Measurements from ENCODE around the gene AP3S2. TPM values are rescaled to one million over a fixed set of nuclear protein-coding genes. Genes with fewer than 3 reads are reported as not detected.
A peak's percentile ranks its signal among the peaks of the same experiment; 100 is the strongest.

Gene AP3S2
- total RNA-seq, 1 experiment from 2014 or later: 23.3 TPM

DNA sequence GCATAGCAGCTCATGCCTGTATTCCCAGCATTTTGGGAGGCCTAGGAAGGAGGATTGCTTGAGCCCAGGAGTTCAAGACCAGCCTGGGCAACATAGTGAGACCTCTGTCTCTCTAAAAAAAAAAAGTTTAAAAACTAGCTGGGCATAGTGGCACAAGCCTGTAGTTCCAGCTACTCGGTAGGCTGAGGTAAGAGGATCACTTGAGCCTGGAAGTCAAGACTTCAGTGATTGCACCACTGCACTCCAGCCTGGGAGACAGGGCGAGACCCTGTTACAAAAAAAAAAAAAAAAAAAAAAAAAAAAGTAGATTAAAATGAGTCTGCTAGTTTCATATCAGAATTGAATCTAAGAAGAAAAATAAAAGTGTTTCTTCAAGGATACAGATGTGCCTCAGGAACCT lies 46.7 kb downstream of the AP3S2 start:
- Histone ChIP-seq H3K27ac (ENCODE audit: low read depth, low read length) (no peak overlapping the region), H3K9ac (ENCODE audit: low read length) (peak overlapping the region; percentile 49), H4K20me1 (ENCODE audit: insufficient read depth) (no peaks in the 10 kb centered on the region), H3K27me3 (ENCODE audit: insufficient read depth, low read length) (no peaks in the 10 kb centered on the region), H3K9me2 (ENCODE audit: insufficient read depth) (no peaks in the 10 kb centered on the region), H2AFZ (ENCODE audit: low read depth, low read length, poor library complexity, severe bottlenecking) (no peak overlapping the region), H3K79me2 (ENCODE audit: insufficient read depth, low read length) (peaks cover 3% of the 10 kb centered on the region; the same call in 1 of the 2 replicates), H3K36me3 (ENCODE audit: control insufficient read depth in 1 of 2, insufficient read depth in 2 of 2, low read length in 2 of 2) (peaks cover 0 to 5% of the 10 kb centered on the region in 2 experiments; a peak in 2 of 4 replicates), H3K4me1 (ENCODE audit: control insufficient read depth in 1 of 2, insufficient read depth in 2 of 2, low read length in 2 of 2) (peaks cover 45 to 77% of the 10 kb centered on the region in 2 experiments), H3K4me2 (ENCODE audit: low read length) (peak overlapping the region; percentile 59; the same call in 1 of the 2 replicates), H3K4me3 (replicated peaks in 1 of 2; ENCODE audit: low read depth in 1 of 2, low read length in 2 of 2) (no peak overlapping the region), H3K9me3 (ENCODE audit: control insufficient read depth in 1 of 2, insufficient read depth in 1 of 2, low read depth in 1 of 2, low read length in 2 of 2) (no peaks in the 10 kb centered on the region)
- DNase-seq (ENCODE audit: low read depth, low spot score) (no peak), ATAC-seq (no peak)
- intact Hi-C loops (cut with micrococcal nuclease): no loop called here
- POLR2A ChIA-PET: no interaction called here
- TF ChIP-seq EZH2 (IDR thresholded peaks at IDR 0.05): no peak
- BruUV-seq (replicated peaks): no TSS peak
- CTCF ChIA-PET: interaction anchor here (2.5 kb wide), 1 partner anchor 28 kb away, joined by 9 read pairs; no protein-coding TSS in a partner anchor
- RAD21 ChIA-PET (ENCODE audit: low non-redundant PET in 1 of 2, low total read pairs in 2 of 2, uncharacterized antibody in 2 of 2, unreplicated experiment in 2 of 2): no interaction called here

- Histone ChIP-seq H3K4me2 (ENCODE audit: low read length) (peak overlapping the region; percentile 66), H3K27me3 (ENCODE audit: insufficient read depth, low read length) (no peaks in the 10 kb centered on the region), H4K20me1 (ENCODE audit: insufficient read depth) (no peaks in the 10 kb centered on the region), H3K9me3 (ENCODE audit: control insufficient read depth in 1 of 2, insufficient read depth in 1 of 2, low read depth in 1 of 2, low read length in 2 of 2) (no peaks in the 10 kb centered on the region), H3K4me1 (ENCODE audit: control insufficient read depth in 1 of 2, insufficient read depth in 2 of 2, low read length in 2 of 2) (peaks cover 39 to 60% of the 10 kb centered on the region in 2 experiments), H3K9me2 (ENCODE audit: insufficient read depth) (no peaks in the 10 kb centered on the region), H2AFZ (ENCODE audit: low read depth, low read length, poor library complexity, severe bottlenecking) (no peak overlapping the region), H3K79me2 (ENCODE audit: insufficient read depth, low read length) (peaks cover 6% of the 10 kb centered on the region; the same call in 1 of the 2 replicates), H3K4me3 (replicated peaks in 1 of 2; ENCODE audit: low read depth in 1 of 2, low read length in 2 of 2) (peak overlapping the region in 1 of 2 experiments; percentile 17; a peak in 2 of 4 replicates), H3K36me3 (ENCODE audit: control insufficient read depth in 1 of 2, insufficient read depth in 2 of 2, low read length in 2 of 2) (peaks cover 0 to 2% of the 10 kb centered on the region in 2 experiments; a peak in 1 of 4 replicates), H3K9ac (ENCODE audit: low read length) (peak overlapping the region; percentile 40), H3K27ac (ENCODE audit: low read depth, low read length) (peak overlapping the region; percentile 56)
- ChIA-PET RAD21 (ENCODE audit: low non-redundant PET in 1 of 2, low total read pairs in 2 of 2, uncharacterized antibody in 2 of 2, unreplicated experiment in 2 of 2) (no interaction called here), CTCF (interaction anchor here (1.7 kb wide), 1 partner anchor 84 kb away, joined by 5 read pairs; no protein-coding TSS in a partner anchor), POLR2A (no interaction called here)
- intact Hi-C loops (cut with micrococcal nuclease): no loop called here
- BruUV-seq (replicated peaks): no TSS peak
- ATAC-seq (peak; percentile 71), DNase-seq (ENCODE audit: low read depth, low spot score) (peak; percentile 76)
- TF ChIP-seq TCF7L2 (IDR thresholded peaks at IDR 0.05; ENCODE audit: borderline replicate concordance, extremely low read depth, insufficient read depth, insufficient read length) (no peak), CBX3 (IDR thresholded peaks at IDR 0.05; ENCODE audit: low read depth) (peak; percentile 52; the same call in 1 of the 2 replicates), SIN3A (IDR thresholded peaks at IDR 0.05; ENCODE audit: low read depth) (no peak), ELF1 (IDR thresholded peaks at IDR 0.05; ENCODE audit: borderline replicate concordance, low read depth) (no peak), RAD21 (IDR thresholded peaks at IDR 0.05; ENCODE audit: low read depth) (peak; percentile 13; the same call in 1 of the 2 replicates), POLR2A (IDR thresholded peaks at IDR 0.05; ENCODE audit: borderline replicate concordance, extremely low read depth, insufficient read depth, insufficient read length) (no peak), ZFX (IDR thresholded peaks at IDR 0.05) (no peak), POLR2AphosphoS5 (IDR thresholded peaks at IDR 0.05; ENCODE audit: low read depth, low read length) (no peak), SP1 (IDR thresholded peaks at IDR 0.05; ENCODE audit: low read depth) (peak; percentile 51; the same call in 1 of the 2 replicates), EGR1 (IDR thresholded peaks at IDR 0.05; ENCODE audit: low read depth) (no peak), ZBTB33 (IDR thresholded peaks at IDR 0.05; ENCODE audit: extremely low read depth, insufficient replicate concordance, low read length) (no peak), CEBPB (IDR thresholded peaks at IDR 0.05; ENCODE audit: low read depth) (no peak)
- TF ChIP-seq, protein P1, sequence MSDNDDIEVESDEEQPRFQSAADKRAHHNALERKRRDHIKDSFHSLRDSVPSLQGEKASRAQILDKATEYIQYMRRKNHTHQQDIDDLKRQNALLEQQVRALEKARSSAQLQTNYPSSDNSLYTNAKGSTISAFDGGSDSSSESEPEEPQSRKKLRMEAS (IDR thresholded peaks at IDR 0.05): peak; percentile 38; the same call in 1 of the 2 replicates
- TF ChIP-seq, protein P2, sequence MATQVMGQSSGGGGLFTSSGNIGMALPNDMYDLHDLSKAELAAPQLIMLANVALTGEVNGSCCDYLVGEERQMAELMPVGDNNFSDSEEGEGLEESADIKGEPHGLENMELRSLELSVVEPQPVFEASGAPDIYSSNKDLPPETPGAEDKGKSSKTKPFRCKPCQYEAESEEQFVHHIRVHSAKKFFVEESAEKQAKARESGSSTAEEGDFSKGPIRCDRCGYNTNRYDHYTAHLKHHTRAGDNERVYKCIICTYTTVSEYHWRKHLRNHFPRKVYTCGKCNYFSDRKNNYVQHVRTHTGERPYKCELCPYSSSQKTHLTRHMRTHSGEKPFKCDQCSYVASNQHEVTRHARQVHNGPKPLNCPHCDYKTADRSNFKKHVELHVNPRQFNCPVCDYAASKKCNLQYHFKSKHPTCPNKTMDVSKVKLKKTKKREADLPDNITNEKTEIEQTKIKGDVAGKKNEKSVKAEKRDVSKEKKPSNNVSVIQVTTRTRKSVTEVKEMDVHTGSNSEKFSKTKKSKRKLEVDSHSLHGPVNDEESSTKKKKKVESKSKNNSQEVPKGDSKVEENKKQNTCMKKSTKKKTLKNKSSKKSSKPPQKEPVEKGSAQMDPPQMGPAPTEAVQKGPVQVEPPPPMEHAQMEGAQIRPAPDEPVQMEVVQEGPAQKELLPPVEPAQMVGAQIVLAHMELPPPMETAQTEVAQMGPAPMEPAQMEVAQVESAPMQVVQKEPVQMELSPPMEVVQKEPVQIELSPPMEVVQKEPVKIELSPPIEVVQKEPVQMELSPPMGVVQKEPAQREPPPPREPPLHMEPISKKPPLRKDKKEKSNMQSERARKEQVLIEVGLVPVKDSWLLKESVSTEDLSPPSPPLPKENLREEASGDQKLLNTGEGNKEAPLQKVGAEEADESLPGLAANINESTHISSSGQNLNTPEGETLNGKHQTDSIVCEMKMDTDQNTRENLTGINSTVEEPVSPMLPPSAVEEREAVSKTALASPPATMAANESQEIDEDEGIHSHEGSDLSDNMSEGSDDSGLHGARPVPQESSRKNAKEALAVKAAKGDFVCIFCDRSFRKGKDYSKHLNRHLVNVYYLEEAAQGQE (IDR thresholded peaks at IDR 0.05; ENCODE audit: low read depth): no peak
Measured at GRCh38 chr15:89845305-89845893, 48.4 kb downstream of the AP3S2 start.
